BLaER1 (cell line): ENCODE measurements around the gene OR56A3.

Source experiments
- H3K27ac ChIP-seq: shearing (Covaris generic); formaldehyde crosslinking; 2 replicates; pipeline ENCODE4 v1.8.1; 2022
- H3K27me3 ChIP-seq: shearing (Covaris generic); formaldehyde crosslinking; 2 replicates; pipeline ENCODE4 v1.8.1; 2022
- H3K36me3 ChIP-seq: shearing (Covaris generic); formaldehyde crosslinking; 2 replicates; pipeline ENCODE4 v1.8.1; 2022
- H3K4me1 ChIP-seq: shearing (Covaris generic); formaldehyde crosslinking; 2 replicates; pipeline ENCODE4 v1.8.1; 2022
- H3K4me2 ChIP-seq: shearing (Covaris generic); formaldehyde crosslinking; 2 replicates; pipeline ENCODE4 v1.8.1; 2022
- H3K4me3 ChIP-seq: shearing (Covaris generic); formaldehyde crosslinking; 2 replicates; pipeline ENCODE4 v1.8.1; 2022
- H3K9ac ChIP-seq: shearing (Covaris generic); formaldehyde crosslinking; 2 replicates; pipeline ENCODE4 v1.8.1; 2022
- H3K9me3 ChIP-seq: shearing (Covaris generic); formaldehyde crosslinking; 2 replicates; pipeline ENCODE4 v1.8.1; 2022
- H4K20me1 ChIP-seq: shearing (Covaris generic); formaldehyde crosslinking; 2 replicates; pipeline ENCODE4 v1.8.1; 2022
- Cebpa-rat ChIP-seq: shearing (Covaris generic); IDR thresholded peaks from 2 replicates; pipeline ENCODE4 v1.8.1; 2022

OR56A3 gene

GRCh38 chr11:5967708-5968107 is 25.7 kb downstream of the OR56A3 start:
- H3K9me3 ChIP-seq, result peaks cover 9% of the 10 kb centered on the region; the same call in 1 of the 2 replicates
- no peaks in the 10 kb centered on the region for H3K27me3 ChIP-seq
- no peak overlapping the region for H3K4me3 ChIP-seq
- H3K36me3 ChIP-seq, result no peaks in the 10 kb centered on the region
- no peak for TF ChIP-seq Cebpa-rat
- H4K20me1 ChIP-seq, result no peaks in the 10 kb centered on the region
- no peak overlapping the region for H3K27ac ChIP-seq
- H3K4me2 ChIP-seq, result no peak overlapping the region
- H3K4me1 ChIP-seq, result no peaks in the 10 kb centered on the region
- no peak overlapping the region for H3K9ac ChIP-seq

DNA sequence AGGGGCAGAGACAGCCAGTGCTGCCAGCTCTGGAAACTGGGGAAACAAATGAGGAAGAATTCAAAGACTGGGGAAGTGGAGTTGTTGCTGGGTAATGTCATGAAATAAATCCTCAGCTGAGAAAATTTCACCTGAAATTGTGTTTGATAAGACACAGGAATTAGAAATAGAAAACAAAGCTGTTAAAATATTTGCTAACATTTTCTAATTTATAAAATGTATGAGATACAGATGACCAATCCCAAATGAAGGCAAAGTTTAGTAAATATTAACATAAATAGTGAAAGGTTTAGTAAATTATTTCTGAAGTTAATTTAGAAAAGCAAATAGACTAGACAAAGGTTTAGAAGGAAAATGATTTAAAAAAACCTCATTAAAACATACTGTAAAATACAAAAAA is 26.3 kb downstream of the OR56A3 start, which contains the start of gene OR56A5:
OR56A5 (minus strand) TSS at position 101 of the 400 bp plus-strand sequence; CDS start at position 101, 0 bp downstream.
- Histone ChIP-seq H3K27ac (no peak within 1 kb of the TSS), H4K20me1 (no peaks in the 10 kb centered on the region), H3K4me3 (no peak within 1 kb of the TSS), H3K9me3 (0 out of 2 replicates have a peak, but pooled peaks cover 2% of the 10 kb centered on the region), H3K4me2 (no peak within 1 kb of the TSS), H3K4me1 (peaks cover 2% of the 10 kb centered on the region), H3K27me3 (no peaks in the 10 kb centered on the region), H3K36me3 (no peaks in the 10 kb centered on the region), H3K9ac (no peak within 1 kb of the TSS)
- no peak for TF ChIP-seq Cebpa-rat

DNA sequence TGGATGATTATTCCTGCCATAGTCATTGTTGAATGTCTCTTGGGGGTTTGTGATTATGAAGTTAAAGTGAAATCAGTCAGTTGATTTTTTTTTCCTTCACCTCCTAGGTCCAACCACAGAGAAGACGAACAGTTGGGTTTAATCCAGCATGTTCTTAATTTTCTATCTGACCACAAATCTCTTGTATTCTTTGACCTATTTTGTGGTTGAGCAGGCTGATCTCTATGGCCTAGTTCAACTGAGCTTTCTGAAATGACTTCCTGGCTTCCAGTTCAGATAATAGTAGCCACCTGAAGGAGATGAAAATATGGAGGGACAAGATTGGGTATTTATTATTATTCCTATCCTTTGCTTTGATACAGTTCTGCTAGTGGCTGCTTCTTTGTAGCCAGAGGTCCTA is 31.5 kb downstream of the OR56A3 start:
- H3K4me1 ChIP-seq, result peaks cover 8% of the 10 kb centered on the region
- H3K27me3 ChIP-seq, result no peaks in the 10 kb centered on the region
- H3K36me3 ChIP-seq, result no peaks in the 10 kb centered on the region
- no peak for TF ChIP-seq Cebpa-rat
- peak overlapping the region; percentile 6 for H3K4me2 ChIP-seq
- H4K20me1 ChIP-seq, result no peaks in the 10 kb centered on the region
- peaks cover 8% of the 10 kb centered on the region; the same call in 1 of the 2 replicates for H3K9me3 ChIP-seq
- H3K9ac ChIP-seq, result no peak overlapping the region
- no peak overlapping the region for H3K27ac ChIP-seq
- H3K4me3 ChIP-seq, result no peak overlapping the region

DNA sequence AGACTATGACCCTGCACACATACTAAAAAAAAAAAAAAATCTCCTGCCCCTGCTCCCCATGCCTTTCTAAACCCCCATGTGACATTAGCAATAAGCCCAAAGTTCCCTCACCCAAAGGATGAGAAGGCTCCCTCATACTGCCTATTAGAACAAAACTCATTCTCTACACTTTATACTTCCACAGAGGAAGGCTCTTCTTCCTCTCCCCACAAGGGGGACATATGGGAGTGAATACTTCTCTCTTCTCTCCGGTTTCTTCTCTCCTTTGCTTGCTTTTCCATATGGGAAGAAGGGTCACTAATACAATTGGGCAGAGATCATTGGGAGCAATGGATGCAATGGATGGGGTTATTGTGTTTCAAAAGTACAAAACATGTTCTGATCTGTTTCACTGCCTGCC is 41.4 kb downstream of the OR56A3 start:
- Histone ChIP-seq H3K36me3 (no peaks in the 10 kb centered on the region), H3K9ac (no peak overlapping the region), H4K20me1 (no peaks in the 10 kb centered on the region), H3K27me3 (no peaks in the 10 kb centered on the region), H3K9me3 (peaks cover 21% of the 10 kb centered on the region), H3K27ac (no peak overlapping the region), H3K4me3 (no peak overlapping the region), H3K4me1 (no peaks in the 10 kb centered on the region), H3K4me2 (no peak overlapping the region)
- TF ChIP-seq Cebpa-rat, result no peak

- no peak within 1 kb of the TSS for H3K9ac ChIP-seq
- no peaks in the 10 kb centered on the region for H3K4me1 ChIP-seq
- H3K36me3 ChIP-seq, result no peaks in the 10 kb centered on the region
- H3K27me3 ChIP-seq, result no peaks in the 10 kb centered on the region
- H3K4me2 ChIP-seq, result no peak within 1 kb of the TSS
- TF ChIP-seq Cebpa-rat, result no peak
- H3K9me3 ChIP-seq, result peaks cover 7% of the 10 kb centered on the region
- H3K4me3 ChIP-seq, result no peak within 1 kb of the TSS
- no peaks in the 10 kb centered on the region for H4K20me1 ChIP-seq
- H3K27ac ChIP-seq, result no peak within 1 kb of the TSS
Measured at GRCh38 chr11:5986885-5987284, 44.8 kb downstream of the OR56A3 start, which contains the start of gene OR52L1. OR52L1 (minus strand) TSS chr11:5986985; CDS start chr11:5986930, 55 bp downstream.

DNA sequence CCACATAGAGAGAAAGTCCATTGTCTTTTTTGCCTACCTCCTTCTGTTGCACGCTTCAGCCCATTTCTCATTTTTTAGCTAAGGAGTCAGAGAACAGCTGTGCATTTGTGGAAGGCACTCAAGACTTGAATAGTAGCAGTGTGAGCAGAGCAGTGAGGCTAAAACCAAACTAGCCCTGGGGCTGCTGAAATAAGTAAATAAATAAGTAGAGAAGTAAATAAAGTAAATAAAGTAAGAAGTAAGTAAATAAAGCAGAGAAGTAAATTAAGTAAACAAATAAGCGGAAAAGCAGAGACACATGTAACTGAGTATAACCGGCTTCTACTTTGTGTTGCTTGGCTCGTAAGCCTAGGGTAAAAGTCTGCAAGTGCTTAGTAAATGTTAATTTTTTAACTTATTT is 47.2 kb downstream of the OR56A3 start:
- H3K9me3 ChIP-seq, result no peaks in the 10 kb centered on the region
- no peak overlapping the region for H3K27ac ChIP-seq
- no peak overlapping the region for H3K4me3 ChIP-seq
- H3K27me3 ChIP-seq, result no peaks in the 10 kb centered on the region
- TF ChIP-seq Cebpa-rat, result no peak
- H4K20me1 ChIP-seq, result no peaks in the 10 kb centered on the region
- no peak overlapping the region for H3K4me2 ChIP-seq
- H3K4me1 ChIP-seq, result no peaks in the 10 kb centered on the region
- no peaks in the 10 kb centered on the region for H3K36me3 ChIP-seq
- no peak overlapping the region for H3K9ac ChIP-seq

- Histone ChIP-seq H3K4me3 (no peak overlapping the region), H3K4me2 (no peak overlapping the region), H3K27me3 (no peaks in the 10 kb centered on the region), H3K27ac (no peak overlapping the region), H3K9me3 (no peaks in the 10 kb centered on the region), H4K20me1 (no peaks in the 10 kb centered on the region), H3K4me1 (no peaks in the 10 kb centered on the region), H3K9ac (no peak overlapping the region), H3K36me3 (no peaks in the 10 kb centered on the region)
- no peak for TF ChIP-seq Cebpa-rat
Measured at GRCh38 chr11:5992150-5992549, 50.1 kb downstream of the OR56A3 start.

DNA sequence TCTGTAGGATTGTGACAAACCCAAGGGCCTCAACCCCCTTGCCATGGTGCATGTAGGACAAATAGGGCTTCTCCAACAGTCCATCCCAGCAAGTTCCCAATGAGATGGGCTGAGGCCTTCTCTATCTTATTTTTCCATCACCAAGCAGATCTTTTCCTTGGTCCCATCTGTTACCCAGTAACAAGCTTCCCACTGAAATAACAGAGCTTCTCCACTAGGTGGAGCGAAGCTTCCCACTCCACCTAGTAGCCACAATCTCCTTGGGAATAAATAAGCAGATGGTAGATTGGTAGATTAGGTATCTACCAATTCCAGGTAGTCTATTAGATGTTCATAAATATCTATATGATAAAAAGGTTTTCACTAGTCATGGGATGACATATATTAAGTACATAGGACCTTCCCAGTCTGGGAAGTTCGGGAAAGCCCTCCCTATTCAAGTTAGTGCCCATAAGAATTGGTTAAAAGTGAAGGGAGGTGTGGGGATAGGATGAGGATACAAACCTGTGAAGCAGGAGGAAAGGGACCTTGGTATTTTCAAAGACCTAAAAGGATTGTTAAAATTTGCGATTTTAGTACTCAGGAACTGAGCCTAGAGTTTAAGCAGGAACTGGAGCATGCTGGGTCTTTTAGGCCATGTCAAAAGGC is 50.7 kb downstream of the OR56A3 start:
- no peak for TF ChIP-seq Cebpa-rat
- no peaks in the 10 kb centered on the region for H3K27me3 ChIP-seq

GRCh38 chr11:5994791-5995190 is 52.7 kb downstream of the OR56A3 start:
- no peaks in the 10 kb centered on the region for H3K36me3 ChIP-seq
- no peak overlapping the region for H3K9ac ChIP-seq
- H3K4me1 ChIP-seq, result no peaks in the 10 kb centered on the region
- no peaks in the 10 kb centered on the region for H3K27me3 ChIP-seq
- no peak for TF ChIP-seq Cebpa-rat
- H3K4me2 ChIP-seq, result no peak overlapping the region
- H4K20me1 ChIP-seq, result no peaks in the 10 kb centered on the region
- no peaks in the 10 kb centered on the region for H3K9me3 ChIP-seq
- H3K27ac ChIP-seq, result no peak overlapping the region
- no peak overlapping the region for H3K4me3 ChIP-seq

More for the DNA sequence above, 50.7 kb downstream of the OR56A3 start:
- Histone ChIP-seq H3K9me3 (no peaks in the 10 kb centered on the region), H3K4me2 (no peak overlapping the region), H3K9ac (no peak overlapping the region), H3K4me1 (no peaks in the 10 kb centered on the region), H3K36me3 (no peaks in the 10 kb centered on the region), H4K20me1 (no peaks in the 10 kb centered on the region), H3K4me3 (no peak overlapping the region), H3K27ac (no peak overlapping the region)
